GM12864 (cell line): ENCODE data around the gene QRFP.

Experiments used
- DNase-seq: peaks from one replicate; pipeline ENCODE4 v3.0.0-alpha.2; 2011; ENCODE audit warnings: low read depth
- H3K4me3 ChIP-seq: 2 replicates; pipeline ENCODE4 v1.5.1; 2011; ENCODE audit warnings: mild to moderate bottlenecking, low read depth, low read length, control low read depth
- TF ChIP-seq, protein P1 (sequence below): IDR thresholded peaks from 2 replicates; pipeline ENCODE4 v1.5.1; 2011; ENCODE audit warnings: low read depth, mild to moderate bottlenecking, moderate library complexity, low read length, control low read depth, inconsistent platforms; ENCODE audit errors: missing control alignments

QRFP gene

DNA sequence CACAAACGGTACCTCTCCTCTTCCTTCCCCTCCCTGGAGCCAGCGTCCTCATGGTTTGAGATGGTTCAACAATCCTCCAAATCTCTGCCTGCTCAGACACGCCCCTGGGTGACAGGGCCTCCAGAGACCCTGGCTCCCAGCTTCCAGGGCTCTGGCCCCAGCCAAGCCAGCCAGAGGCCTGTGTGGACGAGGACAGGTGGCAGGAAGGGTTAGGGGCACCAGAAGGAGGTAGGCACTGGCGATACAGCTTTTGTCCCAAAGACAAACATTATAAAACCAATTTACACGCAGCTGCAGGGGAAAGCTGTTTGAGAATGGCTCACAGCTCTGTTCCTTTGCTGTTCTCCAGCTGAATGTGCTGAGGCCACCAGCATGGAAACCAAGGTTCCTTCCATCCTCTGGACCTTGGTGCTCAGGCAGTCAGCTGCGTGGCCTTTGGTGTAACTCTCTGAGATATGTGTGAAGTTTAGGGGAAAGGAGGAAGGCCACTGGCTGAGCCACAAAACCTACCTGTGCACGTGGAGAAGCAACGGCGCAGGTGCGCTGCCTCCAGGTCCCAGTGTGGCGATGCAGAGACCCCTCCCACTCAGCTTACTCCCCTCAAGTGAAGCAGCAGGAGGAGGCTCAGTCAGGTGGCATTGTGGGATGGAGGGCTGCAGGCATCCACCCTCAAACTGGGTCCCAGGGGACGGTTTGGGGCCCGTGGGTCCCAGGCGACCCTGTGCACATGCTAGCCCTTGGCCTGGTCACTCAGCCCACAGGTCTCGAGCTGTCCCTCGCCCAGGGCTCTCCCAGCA is 4.3 kb upstream of the QRFP start:
- TF ChIP-seq, protein P1, sequence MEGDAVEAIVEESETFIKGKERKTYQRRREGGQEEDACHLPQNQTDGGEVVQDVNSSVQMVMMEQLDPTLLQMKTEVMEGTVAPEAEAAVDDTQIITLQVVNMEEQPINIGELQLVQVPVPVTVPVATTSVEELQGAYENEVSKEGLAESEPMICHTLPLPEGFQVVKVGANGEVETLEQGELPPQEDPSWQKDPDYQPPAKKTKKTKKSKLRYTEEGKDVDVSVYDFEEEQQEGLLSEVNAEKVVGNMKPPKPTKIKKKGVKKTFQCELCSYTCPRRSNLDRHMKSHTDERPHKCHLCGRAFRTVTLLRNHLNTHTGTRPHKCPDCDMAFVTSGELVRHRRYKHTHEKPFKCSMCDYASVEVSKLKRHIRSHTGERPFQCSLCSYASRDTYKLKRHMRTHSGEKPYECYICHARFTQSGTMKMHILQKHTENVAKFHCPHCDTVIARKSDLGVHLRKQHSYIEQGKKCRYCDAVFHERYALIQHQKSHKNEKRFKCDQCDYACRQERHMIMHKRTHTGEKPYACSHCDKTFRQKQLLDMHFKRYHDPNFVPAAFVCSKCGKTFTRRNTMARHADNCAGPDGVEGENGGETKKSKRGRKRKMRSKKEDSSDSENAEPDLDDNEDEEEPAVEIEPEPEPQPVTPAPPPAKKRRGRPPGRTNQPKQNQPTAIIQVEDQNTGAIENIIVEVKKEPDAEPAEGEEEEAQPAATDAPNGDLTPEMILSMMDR: no peak
- no peak overlapping the region for H3K4me3 ChIP-seq
- no peak for DNase-seq

DNA sequence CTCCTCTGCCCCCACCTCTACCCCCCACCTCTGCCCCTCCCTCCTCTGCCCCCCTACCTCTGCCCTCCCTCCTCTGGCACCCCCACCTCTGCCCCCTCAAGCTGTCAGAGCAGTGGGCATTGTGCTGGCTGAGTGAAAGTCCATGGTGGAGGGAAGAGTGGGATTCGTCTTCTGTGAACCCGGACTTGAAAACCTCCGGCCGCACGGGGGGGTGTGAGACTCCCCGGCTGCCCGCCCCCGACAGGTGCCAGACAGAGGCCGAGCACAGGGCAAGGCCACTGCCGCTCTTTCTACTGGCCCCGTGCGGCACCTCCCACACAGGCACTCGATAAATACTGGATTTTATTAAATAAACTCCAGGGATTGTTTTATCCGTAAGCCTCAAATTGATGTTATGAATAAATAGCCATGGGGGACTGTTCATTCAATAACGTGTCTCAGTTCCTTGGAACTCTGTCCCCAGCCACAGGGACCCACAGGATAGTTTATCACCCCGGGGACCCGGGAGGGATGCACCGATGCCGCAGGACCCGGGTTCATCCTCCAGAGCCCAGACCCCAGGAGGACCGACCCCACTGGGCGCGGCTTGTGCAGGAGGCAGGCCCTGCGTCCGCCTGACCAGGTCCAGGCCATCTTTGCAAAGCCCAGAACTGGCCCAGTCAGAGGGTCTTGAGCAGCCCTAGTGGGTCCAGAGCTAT is 2.6 kb upstream of the QRFP start:
- no peak for DNase-seq
- no peak overlapping the region for H3K4me3 ChIP-seq
- TF ChIP-seq, protein P1: no peak

DNA sequence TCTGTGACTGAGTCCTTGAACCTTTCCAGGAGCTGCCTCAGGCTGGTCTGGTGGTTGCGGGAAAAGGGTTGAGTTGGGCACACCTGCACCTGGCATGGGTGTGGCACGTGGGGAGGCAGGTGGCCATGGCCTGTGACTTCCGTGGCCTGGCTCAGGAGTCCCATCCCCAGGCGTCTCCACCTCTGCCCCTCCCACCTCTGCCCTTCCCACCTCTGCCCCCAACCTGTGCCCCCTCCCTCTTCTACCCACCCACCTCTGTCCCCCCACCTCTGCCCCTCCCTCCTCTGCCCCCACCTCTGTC is 1.9 kb upstream of the QRFP start:
- DNase-seq: no peak
- TF ChIP-seq, protein P1: no peak
- no peak overlapping the region for H3K4me3 ChIP-seq

DNA sequence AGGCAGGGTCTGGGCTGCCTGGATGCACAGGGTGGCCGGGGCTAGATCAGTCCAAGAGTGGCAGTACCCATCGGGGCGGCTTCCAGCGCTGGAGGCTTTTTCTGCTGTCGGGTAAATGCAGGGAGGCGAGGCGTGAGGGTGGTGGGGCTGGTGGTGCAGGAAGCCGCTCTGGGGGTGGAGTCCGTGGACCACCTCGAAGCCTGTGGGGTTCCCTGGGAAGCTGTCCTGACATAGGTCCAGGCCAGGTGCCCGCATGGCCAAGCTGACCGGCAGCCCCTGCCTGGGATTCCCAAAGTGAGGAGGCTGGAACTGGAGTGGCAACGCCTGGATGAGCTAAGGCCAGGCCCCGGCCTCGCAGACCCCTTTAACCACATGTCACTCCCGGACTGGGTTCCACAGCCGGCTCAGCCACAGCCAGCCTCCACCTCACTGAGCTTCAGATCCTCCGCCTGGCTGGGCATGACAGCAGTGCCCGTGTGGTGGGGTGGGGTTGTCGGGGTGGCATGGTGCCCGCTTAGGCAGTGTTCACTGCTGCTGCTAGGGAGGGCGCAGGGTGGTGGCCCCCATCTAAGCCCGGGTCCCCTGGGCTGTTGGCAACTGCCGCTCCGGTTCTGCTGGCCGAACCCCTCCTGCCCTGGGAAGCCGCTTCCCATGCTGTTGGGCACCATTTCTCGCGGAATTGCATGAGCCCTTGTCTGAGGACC is 1.4 kb upstream of the QRFP start:
- no peak overlapping the region for H3K4me3 ChIP-seq
- no peak for DNase-seq
- TF ChIP-seq, protein P1: no peak

DNA sequence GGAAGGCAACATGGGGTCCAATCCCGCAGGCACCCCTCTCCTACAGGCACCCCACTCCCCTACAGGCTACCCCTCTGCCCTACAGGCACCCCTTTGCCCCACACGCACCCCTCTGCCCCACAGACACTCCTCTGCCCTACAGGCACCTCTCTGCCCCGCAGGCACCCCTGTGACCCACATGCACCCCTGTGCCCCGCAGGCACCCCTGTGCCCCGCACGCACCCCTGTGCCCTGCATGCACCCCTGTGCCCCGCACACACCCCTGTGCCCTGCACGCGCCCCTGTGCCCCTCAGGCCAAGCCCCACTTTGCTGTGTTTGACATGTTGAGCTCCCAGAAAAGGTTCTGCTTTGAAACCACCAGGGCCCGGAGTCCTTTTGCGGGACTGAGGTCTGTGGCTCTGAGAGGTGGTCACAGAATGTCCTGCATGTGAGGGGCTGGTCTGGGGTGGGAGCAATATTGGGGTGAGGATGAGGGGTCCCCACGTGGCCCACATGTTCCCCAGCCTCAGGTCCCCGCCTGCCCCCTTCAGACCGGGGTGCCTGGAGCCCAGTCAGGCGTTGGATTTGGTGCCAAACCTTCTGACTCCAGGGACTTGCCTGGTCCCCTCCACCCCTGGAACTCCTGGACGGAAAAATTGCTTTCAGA is 616 bp upstream of the QRFP start:
- TF ChIP-seq, protein P1: no peak
- DNase-seq: no peak
- H3K4me3 ChIP-seq: no peak overlapping the region

DNA sequence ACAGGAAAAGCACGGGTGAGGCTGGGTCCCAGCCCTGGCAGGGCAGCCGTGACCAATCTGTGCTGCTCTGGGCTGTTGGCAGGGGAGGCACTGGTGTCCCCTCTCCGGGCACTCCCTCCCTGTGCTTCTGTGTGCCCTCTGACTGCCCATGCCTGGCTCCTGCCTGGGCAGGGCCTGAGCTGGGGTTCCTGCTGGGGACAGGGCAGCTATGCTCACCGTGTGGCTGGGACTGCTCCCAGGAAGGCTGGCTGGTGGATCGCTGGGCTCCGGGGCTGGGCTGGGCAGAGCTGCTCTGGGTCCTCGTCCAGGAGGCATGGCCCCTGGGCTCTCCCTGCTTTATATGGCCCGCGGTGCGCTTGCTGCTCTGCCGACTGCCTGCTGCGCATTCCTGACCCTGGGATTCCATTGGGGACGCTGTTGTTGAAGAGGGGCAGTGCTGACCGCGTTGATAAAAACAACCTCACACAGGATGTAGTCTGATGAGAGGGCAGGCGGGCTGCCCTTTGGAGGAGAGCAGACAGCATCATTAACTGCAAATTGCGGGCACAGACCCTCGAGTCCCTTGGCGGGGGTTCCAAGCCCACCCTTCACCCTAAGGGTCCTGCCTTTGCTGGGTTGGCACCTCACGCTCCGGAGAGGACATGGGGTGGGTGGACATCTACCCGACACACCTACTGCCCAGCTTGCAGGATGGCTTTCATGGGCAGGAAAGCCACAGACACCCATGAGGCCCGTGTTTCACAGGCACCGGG is 955 bp downstream of the QRFP start:
- DNase-seq: no peak
- TF ChIP-seq, protein P1: no peak
- H3K4me3 ChIP-seq: no peak overlapping the region
